ENCODE measurements around the gene SYT9. TPM values are rescaled to one million over a fixed set of nuclear protein-coding genes. Genes with fewer than 3 reads are reported as not detected.

The SYT9 gene
- total and polyA plus RNA-seq, 10 of the 15 experiments (the other 5 are each of a cell fraction or from before 2014, with no cell fraction given) = 0.03 TPM; not detected in 9

DNA sequence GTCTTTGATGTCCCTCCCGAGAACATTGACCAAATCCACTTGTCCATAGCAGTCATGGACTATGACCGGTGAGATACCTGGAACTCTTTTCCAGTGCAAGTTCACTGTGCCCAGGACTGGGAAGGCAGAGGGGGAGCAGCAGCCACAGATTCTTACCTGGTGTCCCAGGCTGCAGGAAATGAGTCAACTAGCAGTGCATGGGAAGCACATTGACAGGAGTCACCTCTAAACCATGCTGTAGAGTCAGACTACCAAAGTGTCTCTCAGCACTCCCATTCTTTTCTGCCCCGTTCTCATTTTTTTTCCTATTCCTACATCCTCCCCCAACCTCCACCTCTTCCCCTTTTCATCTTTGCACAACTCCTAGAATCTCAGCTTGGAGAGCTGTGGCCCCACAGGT, 166.4 kb downstream of the SYT9 start (continued):
- TF ChIP-seq, protein P1, sequence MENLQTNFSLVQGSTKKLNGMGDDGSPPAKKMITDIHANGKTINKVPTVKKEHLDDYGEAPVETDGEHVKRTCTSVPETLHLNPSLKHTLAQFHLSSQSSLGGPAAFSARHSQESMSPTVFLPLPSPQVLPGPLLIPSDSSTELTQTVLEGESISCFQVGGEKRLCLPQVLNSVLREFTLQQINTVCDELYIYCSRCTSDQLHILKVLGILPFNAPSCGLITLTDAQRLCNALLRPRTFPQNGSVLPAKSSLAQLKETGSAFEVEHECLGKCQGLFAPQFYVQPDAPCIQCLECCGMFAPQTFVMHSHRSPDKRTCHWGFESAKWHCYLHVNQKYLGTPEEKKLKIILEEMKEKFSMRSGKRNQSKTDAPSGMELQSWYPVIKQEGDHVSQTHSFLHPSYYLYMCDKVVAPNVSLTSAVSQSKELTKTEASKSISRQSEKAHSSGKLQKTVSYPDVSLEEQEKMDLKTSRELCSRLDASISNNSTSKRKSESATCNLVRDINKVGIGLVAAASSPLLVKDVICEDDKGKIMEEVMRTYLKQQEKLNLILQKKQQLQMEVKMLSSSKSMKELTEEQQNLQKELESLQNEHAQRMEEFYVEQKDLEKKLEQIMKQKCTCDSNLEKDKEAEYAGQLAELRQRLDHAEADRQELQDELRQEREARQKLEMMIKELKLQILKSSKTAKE (IDR thresholded peaks at IDR 0.05; ENCODE audit: low read depth, poor library complexity, severe bottlenecking) = no peak
- TF ChIP-seq, protein P2, sequence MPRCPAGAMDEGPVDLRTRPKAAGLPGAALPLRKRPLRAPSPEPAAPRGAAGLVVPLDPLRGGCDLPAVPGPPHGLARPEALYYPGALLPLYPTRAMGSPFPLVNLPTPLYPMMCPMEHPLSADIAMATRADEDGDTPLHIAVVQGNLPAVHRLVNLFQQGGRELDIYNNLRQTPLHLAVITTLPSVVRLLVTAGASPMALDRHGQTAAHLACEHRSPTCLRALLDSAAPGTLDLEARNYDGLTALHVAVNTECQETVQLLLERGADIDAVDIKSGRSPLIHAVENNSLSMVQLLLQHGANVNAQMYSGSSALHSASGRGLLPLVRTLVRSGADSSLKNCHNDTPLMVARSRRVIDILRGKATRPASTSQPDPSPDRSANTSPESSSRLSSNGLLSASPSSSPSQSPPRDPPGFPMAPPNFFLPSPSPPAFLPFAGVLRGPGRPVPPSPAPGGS (IDR thresholded peaks at IDR 0.05; ENCODE audit: borderline replicate concordance, insufficient read depth, low read depth, low read length, poor library complexity, severe bottlenecking) = no peak
- TF ChIP-seq, protein P3, sequence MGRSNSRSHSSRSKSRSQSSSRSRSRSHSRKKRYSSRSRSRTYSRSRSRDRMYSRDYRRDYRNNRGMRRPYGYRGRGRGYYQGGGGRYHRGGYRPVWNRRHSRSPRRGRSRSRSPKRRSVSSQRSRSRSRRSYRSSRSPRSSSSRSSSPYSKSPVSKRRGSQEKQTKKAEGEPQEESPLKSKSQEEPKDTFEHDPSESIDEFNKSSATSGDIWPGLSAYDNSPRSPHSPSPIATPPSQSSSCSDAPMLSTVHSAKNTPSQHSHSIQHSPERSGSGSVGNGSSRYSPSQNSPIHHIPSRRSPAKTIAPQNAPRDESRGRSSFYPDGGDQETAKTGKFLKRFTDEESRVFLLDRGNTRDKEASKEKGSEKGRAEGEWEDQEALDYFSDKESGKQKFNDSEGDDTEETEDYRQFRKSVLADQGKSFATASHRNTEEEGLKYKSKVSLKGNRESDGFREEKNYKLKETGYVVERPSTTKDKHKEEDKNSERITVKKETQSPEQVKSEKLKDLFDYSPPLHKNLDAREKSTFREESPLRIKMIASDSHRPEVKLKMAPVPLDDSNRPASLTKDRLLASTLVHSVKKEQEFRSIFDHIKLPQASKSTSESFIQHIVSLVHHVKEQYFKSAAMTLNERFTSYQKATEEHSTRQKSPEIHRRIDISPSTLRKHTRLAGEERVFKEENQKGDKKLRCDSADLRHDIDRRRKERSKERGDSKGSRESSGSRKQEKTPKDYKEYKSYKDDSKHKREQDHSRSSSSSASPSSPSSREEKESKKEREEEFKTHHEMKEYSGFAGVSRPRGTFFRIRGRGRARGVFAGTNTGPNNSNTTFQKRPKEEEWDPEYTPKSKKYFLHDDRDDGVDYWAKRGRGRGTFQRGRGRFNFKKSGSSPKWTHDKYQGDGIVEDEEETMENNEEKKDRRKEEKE (IDR thresholded peaks at IDR 0.05) = no peak

DNA sequence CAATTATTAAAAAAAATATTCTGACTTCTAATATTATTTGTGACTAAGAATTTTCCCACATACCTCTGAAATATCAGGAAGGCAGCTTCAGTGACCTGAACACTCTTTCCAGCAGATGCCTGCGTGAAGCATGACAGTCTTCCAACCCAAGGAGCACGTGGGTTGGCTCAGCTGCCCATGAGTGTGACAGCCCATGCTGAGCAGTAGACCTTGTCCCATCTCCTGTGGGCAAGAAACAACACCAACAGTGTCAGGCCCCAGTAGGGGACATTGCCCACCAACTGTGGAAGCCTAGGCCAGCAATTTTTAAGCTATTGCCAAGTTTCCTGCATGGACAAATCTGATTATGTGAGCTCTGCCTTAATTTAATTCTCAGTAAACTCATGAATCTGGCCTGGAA, 167.2 kb downstream of the SYT9 start:
- Histone ChIP-seq H3K27me3 (replicated peaks in 1 of 2; ENCODE audit: control insufficient read depth in 2 of 2, insufficient read depth in 2 of 2, low read length in 1 of 2) (no peaks in the 10 kb centered on the region; a peak in 1 of 4 replicates), H3K79me2 (ENCODE audit: control insufficient read depth, insufficient read depth, low read length) (no peaks in the 10 kb centered on the region), H3K4me2 (ENCODE audit: control insufficient read depth, insufficient read depth) (no peak overlapping the region), H3K27ac (ENCODE audit: control insufficient read depth, insufficient read depth) (no peak overlapping the region), H3K4me3 (no peak overlapping the region), H2AFZ (ENCODE audit: control insufficient read depth, low read depth, low read length) (no peak overlapping the region), H3K9me3 (replicated peaks; ENCODE audit: control insufficient read depth, insufficient read depth, low read length) (no peaks in the 10 kb centered on the region), H4K20me1 (ENCODE audit: control insufficient read depth, insufficient read depth) (no peaks in the 10 kb centered on the region), H3K36me3 (ENCODE audit: control insufficient read depth in 2 of 2, insufficient read depth in 2 of 2, low read length in 1 of 2) (no peaks in the 10 kb centered on the region), H3K9ac (ENCODE audit: control insufficient read depth, insufficient read depth, low read length) (no peak overlapping the region), H3K4me1 (ENCODE audit: control insufficient read depth, insufficient read depth, low read length) (peaks cover 8% of the 10 kb centered on the region; the same call in 1 of the 2 replicates)
- WGBS (ENCODE audit: insufficient coverage, insufficient replicate concordance, low lambda C conversion rate, missing lambda C conversion rate) = 32% methylated on average over 2 of the region's 2 CpGs
- in situ Hi-C loops (cut with MboI) (no loop called here), intact Hi-C loops (cut with micrococcal nuclease; ENCODE audit: unreplicated experiment) (no loop called here)
- FAIRE-seq = no peak
- ChIA-PET RAD21 (ENCODE audit: unreplicated experiment) (no interaction called here), CTCF (interaction anchor here (1.1 kb wide), 1 partner anchor 13 kb away, joined by 4 read pairs; no protein-coding TSS in a partner anchor), SMC1A (ENCODE audit: uncharacterized antibody, unreplicated experiment) (no interaction called here), POLR2A (no interaction called here)
- BruUV-seq (replicated peaks) = no TSS peak
- no peak for DNase-seq (ENCODE audit: low read depth, low spot score)
- no peak for ATAC-seq
- TF ChIP-seq, protein P4, sequence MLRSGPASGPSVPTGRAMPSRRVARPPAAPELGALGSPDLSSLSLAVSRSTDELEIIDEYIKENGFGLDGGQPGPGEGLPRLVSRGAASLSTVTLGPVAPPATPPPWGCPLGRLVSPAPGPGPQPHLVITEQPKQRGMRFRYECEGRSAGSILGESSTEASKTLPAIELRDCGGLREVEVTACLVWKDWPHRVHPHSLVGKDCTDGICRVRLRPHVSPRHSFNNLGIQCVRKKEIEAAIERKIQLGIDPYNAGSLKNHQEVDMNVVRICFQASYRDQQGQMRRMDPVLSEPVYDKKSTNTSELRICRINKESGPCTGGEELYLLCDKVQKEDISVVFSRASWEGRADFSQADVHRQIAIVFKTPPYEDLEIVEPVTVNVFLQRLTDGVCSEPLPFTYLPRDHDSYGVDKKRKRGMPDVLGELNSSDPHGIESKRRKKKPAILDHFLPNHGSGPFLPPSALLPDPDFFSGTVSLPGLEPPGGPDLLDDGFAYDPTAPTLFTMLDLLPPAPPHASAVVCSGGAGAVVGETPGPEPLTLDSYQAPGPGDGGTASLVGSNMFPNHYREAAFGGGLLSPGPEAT (IDR thresholded peaks at IDR 0.05; ENCODE audit: low read depth) = no peak
- TF ChIP-seq WRNIP1 (IDR thresholded peaks at IDR 0.05; ENCODE audit: borderline replicate concordance, low read depth, low read length) (no peak), ZNF217 (IDR thresholded peaks at IDR 0.05) (no peak), SREBF2 (IDR thresholded peaks at IDR 0.05; ENCODE audit: low read length) (no peak), NR2F1 (conservative IDR thresholded peaks at IDR 0.05) (no peak), TARDBP (IDR thresholded peaks at IDR 0.05; ENCODE audit: borderline replicate concordance) (no peak), NFYA (IDR thresholded peaks at IDR 0.05; ENCODE audit: borderline replicate concordance, low read depth, low read length) (no peak), RFX5 (IDR thresholded peaks at IDR 0.05; ENCODE audit: low read depth, low read length) (no peak)
- TF ChIP-seq, protein P5, sequence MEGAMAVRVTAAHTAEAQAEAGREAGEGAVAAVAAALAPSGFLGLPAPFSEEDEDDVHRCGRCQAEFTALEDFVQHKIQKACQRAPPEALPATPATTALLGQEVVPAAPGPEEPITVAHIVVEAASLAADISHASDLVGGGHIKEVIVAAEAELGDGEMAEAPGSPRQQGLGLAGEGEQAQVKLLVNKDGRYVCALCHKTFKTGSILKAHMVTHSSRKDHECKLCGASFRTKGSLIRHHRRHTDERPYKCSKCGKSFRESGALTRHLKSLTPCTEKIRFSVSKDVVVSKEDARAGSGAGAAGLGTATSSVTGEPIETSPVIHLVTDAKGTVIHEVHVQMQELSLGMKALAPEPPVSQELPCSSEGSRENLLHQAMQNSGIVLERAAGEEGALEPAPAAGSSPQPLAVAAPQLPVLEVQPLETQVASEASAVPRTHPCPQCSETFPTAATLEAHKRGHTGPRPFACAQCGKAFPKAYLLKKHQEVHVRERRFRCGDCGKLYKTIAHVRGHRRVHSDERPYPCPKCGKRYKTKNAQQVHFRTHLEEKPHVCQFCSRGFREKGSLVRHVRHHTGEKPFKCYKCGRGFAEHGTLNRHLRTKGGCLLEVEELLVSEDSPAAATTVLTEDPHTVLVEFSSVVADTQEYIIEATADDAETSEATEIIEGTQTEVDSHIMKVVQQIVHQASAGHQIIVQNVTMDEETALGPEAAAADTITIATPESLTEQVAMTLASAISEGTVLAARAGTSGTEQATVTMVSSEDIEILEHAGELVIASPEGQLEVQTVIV (IDR thresholded peaks at IDR 0.05; ENCODE audit: borderline replicate concordance, partially characterized antibody) = no peak

Measured in GM12878 (cell line).